H54 (cell line): ENCODE results near the gene RTN4.
A peak's percentile ranks its signal among the peaks of the same experiment; 100 is the strongest.

Experiments used
- DNase-seq: peaks from one replicate; pipeline ENCODE4 v3.0.0; 2011; ENCODE audit warnings: low spot score, mixed read lengths; ENCODE audit not compliant: insufficient read length
- FAIRE-seq: peaks from 3 replicates; lab custom pipeline; 2011; peaks lifted over from hg19 to GRCh38; lab: Jason Lieb, UNC
- POLR2A ChIP-seq: IDR thresholded peaks from 2 replicates; pipeline ENCODE4 v1.6.1; 2011; ENCODE audit warnings: low read depth, mild to moderate bottlenecking, low read length

RTN4 gene

DNA sequence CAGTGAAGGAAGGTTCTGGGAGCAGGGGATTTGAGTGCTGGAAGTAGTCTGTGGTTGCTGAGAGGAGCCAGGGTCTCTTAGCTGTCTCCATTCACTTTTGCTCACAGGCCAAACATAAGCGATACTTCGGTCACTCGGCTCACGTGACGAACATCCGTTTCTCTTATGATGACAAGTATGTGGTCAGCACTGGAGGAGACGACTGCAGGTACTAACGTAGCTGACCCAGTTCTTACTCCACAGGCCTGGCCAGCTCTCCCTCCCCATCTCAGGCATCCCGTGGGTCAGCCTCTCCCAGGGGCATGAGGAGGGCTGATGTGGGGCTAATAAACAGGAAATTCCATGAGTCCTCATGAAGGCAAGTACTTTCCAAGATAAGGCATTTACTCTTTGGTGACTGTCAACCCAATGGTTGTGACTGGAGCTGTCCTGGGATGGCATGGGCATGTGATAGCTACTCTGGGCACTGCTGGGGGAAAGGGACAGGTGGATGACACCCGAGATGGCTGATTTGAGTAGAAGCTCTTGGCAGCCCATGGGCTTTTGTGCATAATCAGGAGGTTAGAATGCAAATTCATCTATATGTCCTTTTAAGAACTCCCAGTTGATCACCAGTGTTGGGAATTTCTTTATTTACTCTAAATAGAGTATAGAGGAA is 81.6 kb downstream of the RTN4 start:
- FAIRE-seq = no peak
- no peak for DNase-seq
- TF ChIP-seq POLR2A = no peak

GRCh38 chr2:54967759-54968365 is 82.4 kb downstream of the RTN4 start:
- no peak for DNase-seq
- no peak for TF ChIP-seq POLR2A
- no peak for FAIRE-seq

GRCh38 chr2:54967269-54967668 is 83.0 kb downstream of the RTN4 start:
- FAIRE-seq (no peak), DNase-seq (no peak)
- no peak for TF ChIP-seq POLR2A

GRCh38 chr2:54966837-54967236 is 83.4 kb downstream of the RTN4 start:
- TF ChIP-seq POLR2A = no peak
- no peak for DNase-seq
- no peak for FAIRE-seq

DNA sequence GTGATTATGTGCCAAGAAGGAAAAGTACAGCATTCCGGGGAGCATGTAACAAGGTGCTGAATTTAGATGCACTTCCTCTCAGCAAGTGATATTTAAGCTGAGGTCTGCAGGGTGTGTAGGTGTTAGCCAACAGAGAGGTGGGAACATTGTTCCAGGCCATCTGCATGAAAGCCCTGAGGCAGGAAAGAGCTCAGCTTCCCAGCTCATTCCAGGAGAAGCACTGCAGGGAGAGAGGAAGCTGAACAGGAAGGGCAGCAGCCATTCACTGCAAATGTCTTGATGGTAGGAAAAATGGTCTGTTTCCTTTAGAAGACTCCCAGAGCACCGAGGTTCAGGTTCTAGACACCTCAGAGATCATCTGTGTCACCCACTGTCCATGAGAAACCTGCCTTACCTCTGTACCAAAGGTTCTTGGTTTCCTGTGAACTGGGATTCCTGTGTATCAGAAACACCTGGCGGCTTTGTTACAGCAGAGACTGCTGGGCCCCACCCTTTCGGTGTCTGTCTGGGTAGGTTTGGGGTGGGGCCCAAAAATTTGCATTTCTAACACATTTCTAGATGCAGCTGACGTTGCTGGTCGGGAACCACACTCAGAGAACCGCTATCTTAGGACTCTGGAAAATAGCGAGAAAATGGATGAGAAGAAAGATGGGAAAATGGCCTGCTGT is 84.0 kb downstream of the RTN4 start:
- DNase-seq (no peak), FAIRE-seq (no peak)
- no peak for TF ChIP-seq POLR2A

GRCh38 chr2:54965425-54965824 is 84.8 kb downstream of the RTN4 start:
- no peak for TF ChIP-seq POLR2A
- no peak for FAIRE-seq
- DNase-seq = no peak

DNA sequence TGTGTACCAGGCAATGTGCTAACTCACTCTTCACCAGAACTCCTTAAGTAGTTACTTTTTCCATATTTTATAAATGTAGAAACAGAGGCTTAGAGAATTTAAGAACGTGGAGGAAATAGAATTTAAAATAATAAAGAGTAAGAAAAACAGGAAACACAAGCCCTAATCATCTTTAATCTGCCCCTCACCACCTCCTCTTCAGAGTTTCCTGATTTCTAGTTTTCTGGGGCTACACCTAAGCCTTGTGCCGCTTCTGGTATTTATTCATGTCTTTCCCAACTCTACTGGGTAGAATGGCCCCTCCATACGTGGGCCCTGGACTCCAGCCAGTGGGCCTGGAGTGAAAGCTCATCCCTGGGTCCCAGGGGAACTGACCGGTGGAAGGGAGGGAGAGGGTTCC is 85.4 kb downstream of the RTN4 start:
- FAIRE-seq = no peak
- no peak for TF ChIP-seq POLR2A
- DNase-seq = no peak

GRCh38 chr2:54964271-54964670 is 86.0 kb downstream of the RTN4 start:
- DNase-seq (peak; percentile 29), FAIRE-seq (no peak)
- no peak for TF ChIP-seq POLR2A

DNA sequence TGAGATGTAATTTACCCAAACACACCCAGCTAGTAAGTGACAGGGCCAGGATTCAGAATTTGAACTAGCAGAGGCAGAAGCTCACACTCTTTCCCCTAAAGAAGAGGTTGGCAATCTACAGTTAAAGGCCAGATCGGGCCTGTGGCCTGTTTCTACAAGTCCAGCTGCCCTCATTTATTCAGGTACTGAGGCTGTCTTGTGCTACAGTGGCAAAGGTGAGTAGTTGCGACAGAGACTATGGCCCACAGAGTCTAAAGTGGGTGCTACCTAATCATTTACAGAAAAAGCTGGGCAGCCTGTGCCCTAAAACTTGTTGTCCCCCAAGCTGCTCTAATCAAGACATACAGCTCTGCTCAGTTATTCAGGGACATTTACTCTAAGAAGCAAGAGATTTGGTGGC is 86.8 kb downstream of the RTN4 start:
- DNase-seq (no peak), FAIRE-seq (no peak)
- TF ChIP-seq POLR2A = no peak

- no peak for TF ChIP-seq POLR2A
- FAIRE-seq (no peak), DNase-seq (no peak)
These were observed 87.3 kb downstream of the RTN4 start for GRCh38 chr2:54962935-54963440.

GRCh38 chr2:54962511-54962910 is 87.7 kb downstream of the RTN4 start:
- TF ChIP-seq POLR2A = no peak
- DNase-seq (no peak), FAIRE-seq (no peak)

- TF ChIP-seq POLR2A = no peak
- DNase-seq (no peak), FAIRE-seq (no peak)
These were observed 90.1 kb downstream of the RTN4 start for GRCh38 chr2:54960164-54960563.

DNA sequence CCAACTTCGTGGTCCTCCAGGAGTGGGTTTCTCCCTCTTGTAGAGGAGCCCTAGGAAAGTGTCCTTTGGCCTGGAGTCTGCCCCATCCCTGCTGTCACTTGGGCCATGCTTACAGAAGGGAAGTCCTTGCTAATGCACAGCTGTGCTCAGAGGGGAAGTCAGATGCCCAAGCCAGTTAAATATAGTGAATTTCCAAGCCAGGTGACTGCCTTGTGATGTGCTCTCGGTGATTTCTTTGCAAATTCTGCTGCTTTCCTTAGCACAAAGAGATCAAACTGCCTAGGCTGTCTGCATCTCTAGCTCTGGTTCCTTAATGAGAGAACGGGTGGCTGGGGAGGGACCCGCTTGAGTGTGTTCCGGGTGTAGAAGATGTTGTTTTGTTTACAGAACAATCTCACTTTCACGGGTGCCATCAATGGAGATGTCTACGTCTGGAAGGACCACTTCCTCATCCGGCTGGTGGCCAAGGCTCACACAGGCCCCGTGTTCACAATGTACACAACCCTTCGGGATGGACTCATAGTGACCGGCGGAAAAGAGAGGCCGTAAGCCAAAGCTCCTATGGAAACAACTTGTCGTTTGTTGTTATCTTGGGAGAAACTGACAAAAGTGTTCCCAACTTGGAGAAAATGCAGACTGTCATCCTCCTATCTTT is 91.4 kb downstream of the RTN4 start:
- FAIRE-seq = no peak
- DNase-seq = no peak
- TF ChIP-seq POLR2A = no peak
